Measurements from ENCODE around the gene RET.
"Not testable (repeated sequence)": the region's sequence is repeated elsewhere in the genome, so short reads cannot be mapped to it uniquely, and the experiment has no call there.

Gene RET

DNA sequence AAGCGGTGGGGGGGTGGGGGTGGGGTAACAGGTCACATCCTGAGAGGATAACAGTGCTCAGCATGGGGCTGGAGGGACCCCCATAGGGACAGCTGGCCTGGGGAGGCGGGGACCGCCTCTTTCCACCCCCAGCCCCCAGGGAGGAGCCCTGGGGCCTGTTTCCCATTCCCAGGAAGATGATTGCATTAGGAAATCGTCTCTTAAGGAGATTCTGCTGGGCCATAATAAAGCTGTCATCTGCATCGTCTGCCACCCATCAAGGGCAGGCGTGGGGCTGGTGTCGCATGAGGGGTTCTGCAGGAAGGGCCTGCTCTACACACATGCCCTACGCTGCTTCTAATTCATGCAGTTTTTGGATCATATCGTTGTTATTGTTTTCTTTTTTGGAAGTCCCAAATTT lies 17.2 kb downstream of the RET start:
- H3K4me3 ChIP-seq (ENCODE audit: low read length) = no peak overlapping the region
- no peak for DNase-seq (ENCODE audit: low read depth, low spot score)

GRCh38 chr10:43099339-43099738 lies 22.5 kb downstream of the RET start:
- not testable (repeated sequence) for DNase-seq (ENCODE audit: low read depth, low spot score); H3K4me3 ChIP-seq (ENCODE audit: low read length)

- DNase-seq (ENCODE audit: low read depth, low spot score) = no peak
Observed at GRCh38 chr10:43099928-43100327, 23.1 kb downstream of the RET start.

DNA sequence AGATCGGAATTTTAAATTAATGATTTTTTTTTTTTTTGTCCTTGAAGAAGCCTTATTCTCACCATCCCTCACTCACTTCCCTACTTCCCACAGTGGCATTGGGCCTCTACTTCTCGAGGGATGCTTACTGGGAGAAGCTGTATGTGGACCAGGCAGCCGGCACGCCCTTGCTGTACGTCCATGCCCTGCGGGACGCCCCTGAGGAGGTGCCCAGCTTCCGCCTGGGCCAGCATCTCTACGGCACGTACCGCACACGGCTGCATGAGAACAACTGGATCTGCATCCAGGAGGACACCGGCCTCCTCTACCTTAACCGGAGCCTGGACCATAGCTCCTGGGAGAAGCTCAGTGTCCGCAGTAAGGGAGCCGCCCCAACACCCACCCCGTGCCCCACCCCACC lies 23.5 kb downstream of the RET start:
- DNase-seq (ENCODE audit: low read depth, low spot score) = no peak
- no peak overlapping the region for H3K4me3 ChIP-seq (ENCODE audit: low read length)

More at GRCh38 chr10:43099928-43100327, 23.1 kb downstream of the RET start:
- H3K4me3 ChIP-seq (ENCODE audit: low read length) = no peak overlapping the region

- DNase-seq (ENCODE audit: low read depth, low spot score) = no peak
- H3K4me3 ChIP-seq (ENCODE audit: low read length) = no peak overlapping the region
Observed at GRCh38 chr10:43102063-43102828, 25.4 kb downstream of the RET start.

DNA sequence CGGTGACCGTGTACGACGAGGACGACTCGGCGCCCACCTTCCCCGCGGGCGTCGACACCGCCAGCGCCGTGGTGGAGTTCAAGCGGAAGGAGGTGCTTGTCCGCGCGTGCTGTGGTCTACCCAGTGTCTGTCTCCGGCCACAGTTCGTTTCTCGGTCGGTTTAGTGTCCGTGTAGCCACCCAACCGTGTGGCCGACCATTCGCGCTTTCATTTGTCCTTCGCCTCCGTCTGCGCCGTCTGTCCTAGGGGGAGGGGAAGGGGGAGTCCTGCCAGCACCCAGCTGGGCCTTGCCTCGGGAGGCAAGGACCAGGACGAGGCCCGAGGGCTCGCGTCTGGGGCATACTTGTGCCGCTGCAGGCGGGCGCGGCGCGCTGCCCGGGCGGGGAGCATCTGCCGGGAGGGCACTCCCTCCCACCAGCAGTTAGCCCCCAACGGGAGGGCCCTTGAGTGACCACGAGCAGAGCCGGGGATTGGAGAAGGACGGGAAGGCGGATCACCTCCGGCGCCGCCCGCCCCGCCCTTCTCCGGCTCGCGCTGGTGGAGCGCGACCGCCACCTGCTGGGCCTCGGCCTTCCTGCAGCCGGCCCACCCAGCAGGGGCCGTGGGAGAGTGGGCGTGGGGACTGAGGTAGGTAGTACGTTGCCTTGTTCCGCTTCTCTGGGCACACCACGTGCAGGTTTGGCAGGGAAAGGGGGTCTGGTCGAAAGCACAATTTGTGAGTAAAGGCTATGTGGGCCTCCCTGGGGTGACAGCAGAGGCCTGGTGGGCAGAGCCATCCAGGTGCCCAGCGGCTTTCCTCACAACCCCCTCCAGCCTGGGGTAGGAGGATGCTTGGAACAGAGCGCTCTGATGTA lies 28.5 kb downstream of the RET start:
- DNase-seq (ENCODE audit: low read depth, low spot score) = peak; percentile 22
- H3K4me3 ChIP-seq (ENCODE audit: low read length) = peak overlapping the region; percentile 44

DNA sequence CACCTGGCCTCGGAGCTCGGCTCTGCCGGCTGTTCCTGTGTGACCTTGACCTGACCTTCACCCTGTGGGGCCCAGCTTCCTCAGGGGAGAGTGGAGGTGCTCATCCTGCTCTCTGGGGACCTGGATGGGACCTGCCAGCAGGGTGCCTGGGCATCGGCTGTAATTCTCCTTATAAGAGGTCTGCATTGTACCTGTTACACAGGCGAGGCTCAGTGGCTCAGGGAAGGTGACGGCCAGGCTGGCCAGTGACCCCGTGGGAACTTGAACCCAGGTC lies 29.0 kb downstream of the RET start:
- no peak overlapping the region for H3K4me3 ChIP-seq (ENCODE audit: low read length)
- no peak for DNase-seq (ENCODE audit: low read depth, low spot score)

DNA sequence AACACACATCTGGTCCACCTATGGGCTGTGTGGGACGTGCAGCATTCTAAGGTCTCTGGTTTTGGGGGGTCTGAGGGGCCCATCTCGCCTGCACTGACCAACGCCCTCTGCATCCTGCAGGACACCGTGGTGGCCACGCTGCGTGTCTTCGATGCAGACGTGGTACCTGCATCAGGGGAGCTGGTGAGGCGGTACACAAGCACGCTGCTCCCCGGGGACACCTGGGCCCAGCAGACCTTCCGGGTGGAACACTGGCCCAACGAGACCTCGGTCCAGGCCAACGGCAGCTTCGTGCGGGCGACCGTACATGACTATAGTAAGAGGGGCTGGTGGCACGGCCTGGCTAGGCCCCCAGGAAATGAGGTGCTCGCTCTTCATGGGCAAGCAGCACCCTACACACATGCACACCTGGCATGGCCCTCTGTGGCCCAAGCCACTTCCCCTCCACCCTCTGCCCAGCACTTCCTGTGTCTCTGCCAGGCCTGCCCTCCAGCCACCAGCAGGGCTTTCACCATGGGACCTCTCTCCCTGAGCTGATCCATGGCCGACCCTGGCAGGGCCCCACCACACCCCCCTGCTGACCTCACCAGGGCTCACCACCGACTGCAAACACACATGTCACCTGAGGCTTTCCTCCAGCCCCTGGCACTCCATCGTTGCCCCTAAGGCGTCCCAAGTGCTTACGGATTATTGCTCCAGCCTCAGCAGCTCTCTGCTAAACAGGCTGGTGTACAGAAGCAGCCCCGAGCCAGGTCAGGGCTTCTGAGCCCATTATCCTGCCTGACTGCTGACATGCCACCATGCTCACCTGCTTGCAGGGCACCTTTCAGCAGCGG lies 29.6 kb downstream of the RET start:
- no peak overlapping the region for H3K4me3 ChIP-seq (ENCODE audit: low read length)
- DNase-seq (ENCODE audit: low read depth, low spot score) = no peak

DNA sequence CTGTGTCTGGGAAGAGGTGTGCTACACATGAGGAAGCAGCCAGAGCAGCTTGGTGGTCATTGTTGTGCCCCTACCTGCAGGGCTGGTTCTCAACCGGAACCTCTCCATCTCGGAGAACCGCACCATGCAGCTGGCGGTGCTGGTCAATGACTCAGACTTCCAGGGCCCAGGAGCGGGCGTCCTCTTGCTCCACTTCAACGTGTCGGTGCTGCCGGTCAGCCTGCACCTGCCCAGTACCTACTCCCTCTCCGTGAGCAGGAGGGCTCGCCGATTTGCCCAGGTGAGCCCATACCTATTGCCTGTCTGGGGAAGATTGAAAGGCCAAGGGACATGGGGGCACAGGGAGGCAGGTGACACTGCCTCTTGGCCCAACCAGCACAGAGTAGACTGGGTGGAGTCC lies 32.1 kb downstream of the RET start:
- DNase-seq (ENCODE audit: low read depth, low spot score) = no peak
- H3K4me3 ChIP-seq (ENCODE audit: low read length) = no peak overlapping the region

- DNase-seq (ENCODE audit: low read depth, low spot score) = no peak
- no peak overlapping the region for H3K4me3 ChIP-seq (ENCODE audit: low read length)
Observed at GRCh38 chr10:43109671-43110249, 32.9 kb downstream of the RET start.

DNA sequence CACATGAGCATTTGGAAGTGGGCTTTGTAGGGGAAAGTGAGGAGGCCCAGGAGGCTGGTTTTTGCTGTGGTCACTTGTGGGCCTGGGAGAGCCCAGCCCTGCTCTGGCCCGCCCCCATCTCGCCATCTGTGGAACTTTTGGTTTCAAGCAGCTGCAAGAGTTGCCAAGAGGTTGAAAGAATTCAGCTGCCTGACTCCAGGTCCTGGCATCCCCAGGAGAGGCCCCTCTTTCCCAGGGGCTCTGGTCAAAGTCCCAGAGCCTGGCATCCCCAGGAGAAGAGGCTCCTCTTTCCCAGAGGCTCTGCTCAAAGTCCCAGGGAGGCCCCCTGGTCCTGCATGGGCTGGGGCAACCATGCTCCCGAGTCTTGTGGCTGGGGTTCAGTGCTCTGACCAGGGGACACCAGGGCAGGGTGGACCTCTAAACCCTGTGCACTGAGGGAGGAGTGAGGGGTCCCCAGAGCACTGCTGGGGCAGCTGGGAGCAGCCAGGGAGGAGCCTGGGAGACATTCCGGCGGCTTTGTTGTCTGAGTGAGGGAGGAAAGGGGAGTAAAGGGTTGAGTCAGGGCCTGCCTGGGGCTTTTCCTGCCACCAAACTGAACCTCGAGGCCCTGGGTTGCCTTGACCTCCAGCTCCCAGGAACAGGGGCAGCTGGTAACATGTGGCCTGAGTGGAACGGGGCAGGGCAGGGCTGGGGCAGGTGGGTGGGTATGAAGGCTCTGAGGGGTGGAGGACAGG lies 33.6 kb downstream of the RET start:
- H3K4me3 ChIP-seq (ENCODE audit: low read length) = no peak overlapping the region
- no peak for DNase-seq (ENCODE audit: low read depth, low spot score)

DNA sequence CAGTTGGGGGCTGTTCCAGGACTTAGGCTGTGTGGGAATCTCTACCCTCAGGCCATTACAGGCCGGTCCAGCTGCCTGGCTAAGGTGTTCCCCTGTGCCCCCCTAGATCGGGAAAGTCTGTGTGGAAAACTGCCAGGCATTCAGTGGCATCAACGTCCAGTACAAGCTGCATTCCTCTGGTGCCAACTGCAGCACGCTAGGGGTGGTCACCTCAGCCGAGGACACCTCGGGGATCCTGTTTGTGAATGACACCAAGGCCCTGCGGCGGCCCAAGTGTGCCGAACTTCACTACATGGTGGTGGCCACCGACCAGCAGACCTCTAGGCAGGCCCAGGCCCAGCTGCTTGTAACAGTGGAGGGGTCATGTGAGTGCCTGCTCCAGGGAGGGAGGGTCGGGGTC lies 34.2 kb downstream of the RET start:
- no peak for DNase-seq (ENCODE audit: low read depth, low spot score)
- H3K4me3 ChIP-seq (ENCODE audit: low read length) = no peak overlapping the region

- no peak for DNase-seq (ENCODE audit: low read depth, low spot score)
- no peak overlapping the region for H3K4me3 ChIP-seq (ENCODE audit: low read length)
Observed at GRCh38 chr10:43111921-43112607, 35.2 kb downstream of the RET start.

- no peak for DNase-seq (ENCODE audit: low read depth, low spot score)
- no peak overlapping the region for H3K4me3 ChIP-seq (ENCODE audit: low read length)
Observed at GRCh38 chr10:43112608-43112961, 35.7 kb downstream of the RET start.

DNA sequence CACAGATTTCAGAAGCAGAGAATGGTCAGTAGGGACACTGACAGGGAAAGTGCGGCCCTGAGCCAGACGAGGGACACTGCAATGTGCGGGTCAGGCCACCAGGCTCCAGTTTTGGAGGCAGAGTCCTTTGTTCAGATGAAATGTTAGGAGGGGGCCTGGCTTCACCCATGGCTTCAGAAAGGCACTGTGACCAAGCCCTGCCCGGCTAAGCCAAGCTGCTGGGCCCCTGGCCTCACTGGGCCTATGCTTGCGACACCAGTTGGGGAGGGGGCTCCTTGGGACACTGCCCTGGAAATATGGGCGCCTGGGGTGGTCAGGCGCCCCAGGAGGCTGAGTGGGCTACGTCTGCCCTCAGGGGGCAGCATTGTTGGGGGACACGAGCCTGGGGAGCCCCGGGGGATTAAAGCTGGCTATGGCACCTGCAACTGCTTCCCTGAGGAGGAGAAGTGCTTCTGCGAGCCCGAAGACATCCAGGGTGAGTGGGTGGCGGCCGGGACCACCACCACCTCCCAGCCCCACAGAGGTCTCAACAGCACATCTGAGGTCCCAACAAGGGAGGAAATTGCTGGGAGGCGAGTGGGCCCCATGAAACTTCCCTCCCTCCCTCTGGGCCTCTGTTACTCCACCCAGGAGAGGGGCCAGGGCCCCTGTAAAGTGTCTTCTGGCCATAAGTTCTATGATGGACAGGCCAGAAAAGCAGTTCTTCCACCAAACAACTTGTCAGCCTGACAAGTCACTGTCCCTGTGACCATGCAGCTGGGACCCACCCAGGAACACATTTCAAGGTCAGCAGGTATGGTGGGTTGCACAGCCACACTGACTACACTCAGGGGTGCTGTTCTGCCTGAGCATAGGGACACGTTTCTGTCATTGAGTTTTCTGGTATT lies 36.6 kb downstream of the RET start:
- DNase-seq (ENCODE audit: low read depth, low spot score) = no peak
- no peak overlapping the region for H3K4me3 ChIP-seq (ENCODE audit: low read length)

DNA sequence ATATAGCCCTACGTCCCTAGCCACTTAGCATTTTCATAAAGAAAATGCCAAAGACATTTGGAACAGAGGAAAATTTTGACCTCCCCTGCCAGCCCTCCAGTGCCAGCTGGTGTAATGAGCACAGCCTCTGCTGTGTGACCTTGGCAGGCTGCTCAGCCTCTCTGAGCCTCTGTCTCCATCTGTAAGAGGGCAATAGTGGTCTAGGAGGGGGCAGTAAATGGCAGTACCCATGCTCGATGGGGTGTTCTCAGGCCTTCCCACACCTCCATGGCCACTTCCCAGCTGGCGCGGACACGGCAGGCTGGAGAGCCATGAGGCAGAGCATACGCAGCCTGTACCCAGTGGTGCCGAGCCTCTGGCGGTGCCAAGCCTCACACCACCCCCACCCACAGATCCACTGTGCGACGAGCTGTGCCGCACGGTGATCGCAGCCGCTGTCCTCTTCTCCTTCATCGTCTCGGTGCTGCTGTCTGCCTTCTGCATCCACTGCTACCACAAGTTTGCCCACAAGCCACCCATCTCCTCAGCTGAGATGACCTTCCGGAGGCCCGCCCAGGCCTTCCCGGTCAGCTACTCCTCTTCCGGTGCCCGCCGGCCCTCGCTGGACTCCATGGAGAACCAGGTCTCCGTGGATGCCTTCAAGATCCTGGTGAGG lies 37.3 kb downstream of the RET start:
- no peak overlapping the region for H3K4me3 ChIP-seq (ENCODE audit: low read length)
- DNase-seq (ENCODE audit: low read depth, low spot score) = no peak

Measured in Jurkat, Clone E6-1 (cell line).